Pancreas (tissue), 10 donors: ENCODE results near the gene GSS. TPM values are rescaled to one million over a fixed set of nuclear protein-coding genes. Genes with fewer than 3 reads are reported as not detected.

Source experiments
- ATAC-seq, 4 donors: fragments of 200-7000 bp; cut with Tn5 transposase; one replicate each; pipeline versions ENCODE4 v1.8.0 to v1.9.1; 2020; ENCODE audit warnings: mild to moderate bottlenecking in 4 of 4, moderate library complexity in 4 of 4
- DNase-seq, 6 donors: peaks; one replicate each; pipeline ENCODE4 v3.0.0-alpha.2; 2020
- FAIRE-seq: peaks from 2 replicates; lab custom pipeline; 2012; peaks lifted over from hg19 to GRCh38; lab: Jason Lieb, UNC
- H3K27ac ChIP-seq, 4 donors: fragments of 200-600 bp; sonication (generic); 1 replicate in 3 of 4; 2 replicates in 1 of 4; pipeline versions ENCODE4 v1.5.0 to v1.8.0; 2020
- H3K27me3 ChIP-seq, 4 donors: fragments of 200-600 bp; one replicate each; pipeline ENCODE4 v1.8.0; 2021
- H3K36me3 ChIP-seq, 3 donors: fragments of 200-600 bp; sonication (generic) in 1 of 3; one replicate each; pipeline versions ENCODE4 v1.5.0 to v1.8.0; 2020 to 2021
- H3K4me1 ChIP-seq, 3 donors: fragments of 200-600 bp; one replicate each; pipeline ENCODE4 v1.8.0; 2021
- H3K4me3 ChIP-seq, 4 donors: fragments of 200-600 bp; sonication (generic) in 2 of 4; one replicate each; pipeline versions ENCODE4 v1.5.0 to v1.8.0; 2020 to 2021
- H3K9me3 ChIP-seq, 4 donors: fragments of 200-600 bp; one replicate each; pipeline ENCODE4 v1.8.0; 2021
- WGBS, 2 donors: extraction: QIAGEN DNeasy Blood & Tissue Kit; methylation state at CpG; one replicate each; pipeline ENCODE4 v1.1.7; 2013; 5-methylcytosine and 5-hydroxymethylcytosine counted together
- intact Hi-C, 3 donors: fragments of 100-400 bp; cut with DNase I; formaldehyde crosslinking; loops; one replicate each; pipeline versions ENCODE4 v1.11.1 to v1.14.2; 2022
- polyA plus RNA-seq, 2 donors: library from polyadenylated mRNA; stranded (reverse); fragments of 200-250 nt; gene quantifications; one replicate each; pipeline ENCODE4 v1.2.3, GENCODE V29; 2013
- total RNA-seq, 6 donors: library from RNA; stranded (reverse); fragmentation: NEBNext Ultra II Directional in 4 of 6; extraction: Animal tissue kit (Norgen Biotek cat#: 25700) in 4 of 6; gene quantifications; one replicate each; pipeline versions ENCODE4 v1.2.1 to v1.2.4, GENCODE V29; 2021 to 2023
- TF ChIP-seq, protein P1 (sequence below), 4 donors: fragments of 200-600 bp; sonication (generic) in 3 of 4; IDR thresholded peaks; one replicate each; pipeline versions ENCODE4 v1.5.0 to v1.8.0; 2021; ENCODE audit warnings: antibody characterized with exemption in 4 of 4
- donor health status: healthy with polysubstance abuse.
- donor health status: DM: no; HTN: no; CAD: no; lungs with moderate emphysema.
- donor health status: DM: no; HTN: no; CAD: no.
- donor health status: control.
- donor health status: control.
- donor health status: Bipolar disorder and iron deficiency.
- donor health status: DM: yes; HTN: yes; CAD: no.
- donor health status: DM: no; HTN: no; CAD: no.
- donor health status: DM: no; HTN: no; CAD: no.
- donor health status: DM: yes; HTN: yes; CAD: no.

Gene GSS
- total and polyA plus RNA-seq, 8 donors, result 6.7 to 32.2 (median 14.4) TPM

DNA sequence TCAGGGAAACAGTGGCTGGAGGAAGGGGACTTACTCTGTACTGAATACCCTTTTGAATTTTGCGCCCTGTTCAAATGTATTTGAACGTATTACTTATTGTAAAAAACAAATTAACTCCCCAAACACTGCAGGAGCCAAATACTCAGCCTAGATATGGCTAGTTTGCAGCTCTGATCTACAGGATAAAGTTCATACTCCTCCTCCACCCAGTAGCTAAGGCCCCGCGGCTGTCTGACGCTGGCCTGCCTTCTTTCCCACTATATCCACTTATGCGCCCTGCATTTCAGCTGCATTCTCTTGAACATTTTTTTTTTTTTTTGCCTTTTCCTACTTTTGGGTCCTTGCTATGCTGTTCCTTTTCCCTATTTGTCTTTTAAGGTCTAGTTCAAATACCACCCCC lies 6.5 kb downstream of the GSS start:
- ATAC-seq (no peak), DNase-seq (no peak), FAIRE-seq (no peak)
- no peaks in the 10 kb centered on the region for H3K9me3 ChIP-seq
- intact Hi-C loops, result no loop called here
- no peak overlapping the region for H3K4me3 ChIP-seq
- H3K27ac ChIP-seq, result no peak overlapping the region
- TF ChIP-seq, protein P1, sequence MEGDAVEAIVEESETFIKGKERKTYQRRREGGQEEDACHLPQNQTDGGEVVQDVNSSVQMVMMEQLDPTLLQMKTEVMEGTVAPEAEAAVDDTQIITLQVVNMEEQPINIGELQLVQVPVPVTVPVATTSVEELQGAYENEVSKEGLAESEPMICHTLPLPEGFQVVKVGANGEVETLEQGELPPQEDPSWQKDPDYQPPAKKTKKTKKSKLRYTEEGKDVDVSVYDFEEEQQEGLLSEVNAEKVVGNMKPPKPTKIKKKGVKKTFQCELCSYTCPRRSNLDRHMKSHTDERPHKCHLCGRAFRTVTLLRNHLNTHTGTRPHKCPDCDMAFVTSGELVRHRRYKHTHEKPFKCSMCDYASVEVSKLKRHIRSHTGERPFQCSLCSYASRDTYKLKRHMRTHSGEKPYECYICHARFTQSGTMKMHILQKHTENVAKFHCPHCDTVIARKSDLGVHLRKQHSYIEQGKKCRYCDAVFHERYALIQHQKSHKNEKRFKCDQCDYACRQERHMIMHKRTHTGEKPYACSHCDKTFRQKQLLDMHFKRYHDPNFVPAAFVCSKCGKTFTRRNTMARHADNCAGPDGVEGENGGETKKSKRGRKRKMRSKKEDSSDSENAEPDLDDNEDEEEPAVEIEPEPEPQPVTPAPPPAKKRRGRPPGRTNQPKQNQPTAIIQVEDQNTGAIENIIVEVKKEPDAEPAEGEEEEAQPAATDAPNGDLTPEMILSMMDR (IDR thresholded peaks at IDR 0.05), result no peak
- H3K4me1 ChIP-seq, result no peaks in the 10 kb centered on the region
- no peaks in the 10 kb centered on the region for H3K27me3 ChIP-seq
- H3K36me3 ChIP-seq, result no peaks in the 10 kb centered on the region
- 91 to 96% methylated on average over 6 of the region's 6 CpGs for WGBS, 2 donors

DNA sequence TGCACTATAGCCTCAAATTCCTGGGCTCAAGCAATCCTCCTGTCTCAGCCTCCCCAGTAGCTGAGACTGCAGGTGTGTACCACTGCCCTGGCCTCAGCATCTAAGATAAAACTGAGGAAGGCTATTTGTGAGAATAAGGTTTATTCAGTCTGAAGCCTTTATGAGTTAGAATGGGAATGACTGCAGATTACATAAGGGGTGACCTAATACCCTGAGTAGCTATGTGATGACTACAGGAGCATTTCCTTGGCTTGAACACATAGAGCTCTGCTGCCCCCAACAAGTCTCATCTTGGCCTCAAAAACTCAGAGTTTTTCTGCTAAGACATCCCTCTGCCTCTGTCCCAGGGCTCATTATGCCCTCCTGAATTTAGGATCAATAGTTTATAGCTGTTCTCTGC lies 7.6 kb downstream of the GSS start:
- FAIRE-seq (no peak), DNase-seq (no peak), ATAC-seq (peak in 1 of 4 donors; percentile 38)
- Histone ChIP-seq H3K4me3 (no peak overlapping the region), H3K9me3 (no peaks in the 10 kb centered on the region), H3K27ac (no peak overlapping the region), H3K27me3 (no peaks in the 10 kb centered on the region), H3K4me1 (no peaks in the 10 kb centered on the region), H3K36me3 (no peaks in the 10 kb centered on the region)
- intact Hi-C loops, result no loop called here
- TF ChIP-seq, protein P1 (IDR thresholded peaks at IDR 0.05), result no peak

DNA sequence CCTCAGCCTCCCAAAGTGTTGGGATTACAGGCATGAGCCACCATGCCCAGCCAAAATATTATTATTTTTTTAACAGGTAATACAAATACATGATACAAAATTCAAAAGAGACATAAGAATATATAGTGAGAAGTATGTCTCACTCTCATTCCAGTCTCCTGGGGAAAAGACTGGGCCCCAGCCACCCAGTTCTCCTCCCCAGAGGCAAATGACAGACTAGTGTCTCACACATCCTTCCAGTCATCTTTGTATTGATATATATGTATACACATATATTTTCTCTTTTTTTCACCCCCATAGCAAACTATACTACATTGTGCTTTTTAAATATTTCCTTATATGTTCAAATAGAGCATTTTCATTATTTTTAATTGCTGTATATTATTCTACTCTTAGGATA lies 8.3 kb downstream of the GSS start:
- DNase-seq (no peak), FAIRE-seq (no peak), ATAC-seq (no peak)
- Histone ChIP-seq H3K36me3 (no peaks in the 10 kb centered on the region), H3K9me3 (no peaks in the 10 kb centered on the region), H3K27ac (no peak overlapping the region), H3K27me3 (no peaks in the 10 kb centered on the region), H3K4me3 (no peak overlapping the region), H3K4me1 (no peaks in the 10 kb centered on the region)
- intact Hi-C loops, result no loop called here
- TF ChIP-seq, protein P1 (IDR thresholded peaks at IDR 0.05), result no peak

DNA sequence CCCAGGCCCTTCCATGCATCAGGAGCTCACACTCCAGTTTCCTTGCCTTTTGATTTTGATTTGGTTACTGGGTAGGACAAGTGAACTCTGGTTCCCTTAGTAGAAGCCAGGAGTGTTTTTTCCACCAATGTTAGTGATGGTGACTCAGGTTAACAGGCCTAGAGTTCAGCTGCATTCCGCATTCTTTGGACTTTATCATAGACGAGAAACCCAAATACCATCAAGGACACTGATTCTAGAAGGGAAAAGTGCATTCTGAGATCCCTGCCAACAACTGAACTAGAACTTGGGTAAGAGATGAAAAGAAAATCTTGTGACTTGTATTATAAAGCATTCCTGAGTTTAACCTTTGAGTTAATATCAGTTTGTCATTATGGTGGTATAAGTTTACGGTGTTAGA lies 8.9 kb downstream of the GSS start:
- FAIRE-seq, result no peak

DNA sequence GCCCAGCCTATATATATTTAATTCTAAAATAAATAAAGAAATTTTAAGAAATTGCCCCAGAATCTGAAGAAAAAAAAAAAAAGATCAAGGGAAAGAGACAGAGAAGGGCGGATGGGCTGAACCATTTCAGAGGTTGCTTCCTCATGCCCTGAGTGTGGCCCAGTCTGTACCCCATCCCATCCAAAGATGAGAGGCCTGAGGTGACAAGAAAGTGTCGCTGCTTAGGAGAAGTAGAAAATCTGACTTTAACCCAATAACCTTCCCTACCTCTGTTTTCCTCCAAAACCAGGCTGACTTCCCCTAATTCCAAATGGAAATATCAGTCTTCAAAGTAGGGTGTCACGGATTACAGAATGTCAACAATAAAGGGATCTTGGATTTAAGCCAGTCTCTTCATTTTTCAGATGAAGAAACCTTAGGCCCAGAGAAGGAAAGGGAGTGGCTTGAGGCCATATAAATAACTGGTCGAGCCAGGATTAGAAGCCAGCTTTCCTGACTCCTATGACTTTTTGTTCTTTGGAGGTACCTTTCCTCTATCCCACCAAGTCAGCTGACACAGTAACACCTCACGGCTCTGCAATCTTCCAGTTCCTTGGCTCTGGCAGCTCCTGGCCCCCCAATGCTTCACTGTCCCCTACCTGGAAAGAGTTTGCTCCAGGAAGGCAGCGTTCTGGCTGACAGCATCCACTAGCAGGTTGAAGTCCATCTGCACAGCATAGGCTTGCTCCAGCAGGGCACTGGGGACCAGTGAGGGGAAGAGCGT lies 10.1 kb downstream of the GSS start:
- Histone ChIP-seq H3K27me3 (no peaks in the 10 kb centered on the region), H3K9me3 (no peaks in the 10 kb centered on the region), H3K4me1 (no peaks in the 10 kb centered on the region), H3K4me3 (no peak overlapping the region), H3K27ac (no peak overlapping the region), H3K36me3 (no peaks in the 10 kb centered on the region)
- FAIRE-seq (no peak), DNase-seq (no peak), ATAC-seq (peak in 1 of 4 donors; percentile 28)
- TF ChIP-seq, protein P1 (IDR thresholded peaks at IDR 0.05), result no peak
- 86 to 88% methylated on average over 7 of the region's 7 CpGs for WGBS, 2 donors
- intact Hi-C loops, result no loop called here

More for the DNA sequence above, 8.9 kb downstream of the GSS start:
- Histone ChIP-seq H3K27ac (no peak overlapping the region), H3K4me3 (no peak overlapping the region), H3K36me3 (no peaks in the 10 kb centered on the region), H3K27me3 (no peaks in the 10 kb centered on the region), H3K9me3 (no peaks in the 10 kb centered on the region), H3K4me1 (no peaks in the 10 kb centered on the region)
- TF ChIP-seq, protein P1 (IDR thresholded peaks at IDR 0.05), result no peak
- WGBS, 2 donors, result 56 to 62% methylated on average over 3 of the region's 3 CpGs
- DNase-seq (no peak), ATAC-seq (no peak)
- intact Hi-C loops, result no loop called here
